NCI-H748 treated with DMSO at 0.1 percent for 48 hours (cell line): ENCODE data around the gene OCA2.
"Not testable (repeated sequence)": the region's sequence is repeated elsewhere in the genome, so short reads cannot be mapped to it uniquely, and the experiment has no call there.

Source experiments
- DNase-seq: peaks from one replicate; lab custom pipeline; 2025; lab: John Stamatoyannopoulos, UW

The OCA2 gene

DNA sequence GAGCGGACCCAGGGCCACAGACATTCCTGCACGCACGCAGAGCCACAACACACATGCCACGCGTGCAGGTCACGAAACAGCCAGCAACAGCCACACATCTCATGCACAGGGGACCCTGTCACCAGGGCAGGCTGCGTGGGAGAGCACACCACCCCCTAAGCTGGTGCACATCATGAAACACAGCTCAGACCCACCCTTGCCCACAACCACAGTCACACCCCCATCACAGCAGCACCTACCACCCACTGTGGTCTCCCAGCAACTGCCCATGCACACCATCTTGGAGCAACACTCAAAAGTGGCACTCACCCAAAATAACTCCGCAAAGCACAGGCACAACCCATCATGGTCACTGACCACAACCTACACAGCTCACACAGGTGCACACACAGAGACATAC lies 75.7 kb downstream of the OCA2 start:
- no peak for DNase-seq

GRCh38 chr15:28022961-28023360 lies 76.2 kb downstream of the OCA2 start:
- DNase-seq = no peak

GRCh38 chr15:28022181-28022580 lies 76.9 kb downstream of the OCA2 start:
- DNase-seq = no peak

- peak; percentile 86 for DNase-seq
Measured at GRCh38 chr15:28021281-28022039, 77.7 kb downstream of the OCA2 start.

GRCh38 chr15:28020644-28021043 lies 78.5 kb downstream of the OCA2 start:
- DNase-seq = no peak

DNA sequence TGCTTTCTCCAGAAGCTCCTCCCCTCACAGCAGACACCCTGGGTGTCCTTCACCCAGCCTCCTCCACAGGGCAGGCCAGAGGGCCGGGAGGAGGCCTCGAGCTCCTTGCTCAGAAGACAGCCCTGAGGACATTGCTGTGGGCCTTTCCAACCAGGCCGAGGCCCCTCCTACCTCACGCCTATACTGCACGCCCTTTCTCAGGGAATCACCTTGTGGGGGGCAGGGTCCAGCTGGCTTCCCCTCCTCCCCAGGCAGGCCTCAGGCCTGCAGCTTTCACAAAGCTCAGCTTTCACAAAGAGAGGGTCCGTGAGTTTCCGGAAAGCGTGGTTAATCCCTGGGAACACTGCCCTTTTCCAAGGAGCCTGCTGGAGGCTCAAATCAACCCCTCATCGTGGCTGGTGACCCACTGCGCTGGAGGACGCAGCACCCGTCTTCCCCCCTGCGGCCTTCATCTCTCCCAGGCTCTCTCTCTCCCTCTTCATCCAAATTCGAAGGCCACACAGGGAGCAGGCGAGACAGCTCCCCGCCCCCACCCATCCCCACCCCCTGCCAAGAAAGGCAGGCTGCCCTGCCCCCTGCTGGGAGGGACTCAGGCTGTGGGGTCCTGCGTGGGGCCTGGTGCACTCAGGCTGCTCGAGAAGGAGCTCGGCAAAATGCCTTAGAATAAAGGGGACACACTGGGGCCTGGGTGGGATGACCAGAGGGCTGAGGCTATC lies 79.4 kb downstream of the OCA2 start:
- no peak for DNase-seq

DNA sequence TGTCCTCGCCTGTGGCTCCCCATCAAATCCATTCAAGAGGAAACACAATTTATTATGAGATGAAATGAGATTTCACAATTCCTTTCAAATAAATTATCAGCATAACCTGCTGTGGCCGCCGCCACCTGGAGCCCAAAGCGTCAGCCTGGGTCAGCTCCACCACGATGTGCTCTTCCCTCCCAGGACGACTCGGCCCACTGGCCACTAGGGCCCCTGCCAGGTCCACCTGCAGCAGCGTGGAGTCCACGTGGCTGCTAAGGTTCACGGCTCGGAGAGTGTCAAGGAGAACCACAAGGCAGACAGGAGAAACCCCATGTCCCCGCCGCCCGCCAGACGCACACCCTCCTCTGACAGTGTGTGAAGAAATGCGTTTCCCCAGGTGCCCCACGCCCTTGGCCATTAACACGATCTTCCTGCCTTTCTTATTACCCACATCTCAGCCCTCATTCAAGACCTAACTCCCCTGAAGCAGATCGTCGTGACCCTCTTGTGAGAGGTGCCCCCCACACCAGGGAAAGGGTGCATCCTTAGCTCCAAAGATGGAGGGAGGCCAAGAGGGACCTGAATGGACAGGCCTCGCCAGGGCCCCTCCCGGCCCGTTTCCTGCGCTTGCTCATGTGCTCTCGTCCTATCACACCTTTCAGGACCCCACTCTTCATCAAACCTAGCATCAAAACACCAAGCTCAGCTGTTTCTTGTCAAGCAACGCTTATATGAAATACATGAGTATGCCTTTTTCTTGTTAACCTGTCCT lies 80.6 kb downstream of the OCA2 start:
- no peak for DNase-seq

DNA sequence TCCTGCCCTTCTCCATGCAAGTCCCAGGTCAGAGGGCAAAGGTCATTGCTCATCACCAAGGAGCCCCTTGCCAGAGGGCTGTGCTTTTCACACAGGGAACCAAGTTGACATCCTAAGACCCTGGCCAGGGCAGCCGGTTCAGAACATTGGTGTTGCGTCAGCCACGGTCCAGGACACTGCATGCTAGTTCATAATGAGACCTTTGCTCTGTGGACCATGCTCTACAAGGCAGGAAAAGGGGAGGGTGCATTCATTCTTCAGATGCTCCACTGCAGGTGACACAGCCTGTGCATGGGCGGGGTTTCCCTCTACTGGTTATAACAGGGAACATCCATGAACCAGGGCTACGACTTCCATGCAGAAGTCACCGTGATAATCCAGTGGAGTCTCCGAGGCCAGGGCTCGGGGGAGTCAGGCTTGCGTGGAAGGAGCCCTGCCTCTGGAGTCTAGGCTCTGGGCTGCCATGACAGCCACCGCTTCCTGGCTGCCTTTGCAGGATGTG lies 81.6 kb downstream of the OCA2 start:
- no peak for DNase-seq

DNA sequence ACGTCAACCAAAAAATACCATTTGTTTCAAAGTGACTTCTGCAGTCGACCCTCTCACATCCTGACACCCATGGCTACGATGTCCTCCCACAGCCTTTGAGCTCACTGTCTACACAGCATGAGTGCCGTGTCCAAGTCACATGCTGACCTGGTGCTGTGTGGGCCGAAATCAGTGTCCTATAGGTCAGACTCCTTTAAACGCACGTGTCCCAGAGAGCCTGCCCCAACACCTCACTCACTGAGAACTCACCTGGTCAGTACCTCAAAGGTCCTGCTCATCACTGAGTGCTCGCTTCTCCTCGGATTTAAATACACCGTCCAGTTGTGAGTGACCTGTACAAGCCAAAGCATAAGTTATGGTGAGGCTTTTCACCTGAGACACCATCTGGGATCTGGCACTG lies 83.3 kb downstream of the OCA2 start:
- DNase-seq = no peak

DNA sequence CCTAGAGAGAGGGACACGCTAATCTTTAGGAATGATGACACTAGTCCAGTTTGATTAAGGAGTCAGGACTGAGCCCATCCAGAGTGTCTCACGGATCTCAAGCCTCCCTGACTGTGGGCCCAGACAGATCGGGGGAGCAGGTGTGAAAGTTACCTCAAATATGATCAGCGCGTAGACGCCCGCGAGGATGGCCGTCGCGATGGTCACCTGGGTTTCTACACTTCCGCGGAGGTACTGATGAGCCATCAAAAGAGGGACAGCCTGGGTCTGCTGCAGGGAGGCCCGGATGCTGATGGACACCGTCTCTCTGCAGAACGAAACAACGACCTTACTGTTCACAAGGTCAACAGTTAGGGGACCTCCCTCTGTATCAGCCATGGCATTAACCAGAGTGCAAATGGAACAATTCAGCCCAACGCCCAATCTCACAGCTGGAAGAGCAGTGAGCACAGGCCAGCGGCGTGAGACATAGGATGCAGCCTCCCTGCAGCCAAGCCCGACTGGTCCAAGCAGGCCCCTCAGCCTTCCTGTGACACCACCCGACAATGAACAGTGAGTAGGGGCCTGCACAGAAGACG lies 84.4 kb downstream of the OCA2 start:
- no peak for DNase-seq

DNA sequence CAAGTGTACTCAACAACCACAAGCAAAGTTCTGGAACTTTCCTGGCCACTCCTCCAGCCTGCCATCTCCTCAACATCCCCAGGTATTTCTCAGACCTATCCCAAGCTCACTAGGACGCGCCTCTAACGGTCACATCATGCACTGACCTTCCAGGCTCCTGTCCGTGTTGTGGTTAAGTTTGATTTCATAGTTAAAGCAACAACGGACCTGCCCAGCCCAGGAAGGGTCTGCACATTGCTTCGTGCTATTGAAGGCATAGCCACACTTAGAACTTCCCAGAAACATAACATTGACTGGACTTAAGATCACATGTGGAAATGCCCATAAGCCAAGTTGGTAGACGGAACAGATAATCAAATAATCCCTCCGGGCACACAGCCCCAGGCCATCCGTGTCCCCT lies 85.1 kb downstream of the OCA2 start:
- no peak for DNase-seq

GRCh38 chr15:28013480-28013879 lies 85.6 kb downstream of the OCA2 start:
- no peak for DNase-seq

DNA sequence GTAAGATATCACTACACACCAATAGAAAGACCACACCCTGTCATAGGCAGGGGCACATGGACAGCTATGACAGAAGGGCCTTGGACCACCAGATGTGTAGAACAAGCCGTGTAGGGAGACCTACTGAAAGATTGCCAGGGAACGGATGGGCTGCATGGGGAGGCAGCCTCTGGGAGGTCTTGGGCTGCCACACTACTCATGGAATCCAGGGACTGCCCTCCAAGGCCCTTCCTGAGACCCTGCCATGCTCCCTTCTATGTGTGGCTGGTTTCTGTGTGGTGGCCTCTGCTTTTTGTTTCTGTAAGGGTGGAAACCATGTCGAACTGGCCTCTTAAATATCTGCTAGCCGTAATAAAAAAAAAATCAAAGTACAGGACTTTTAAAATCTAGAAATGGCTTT lies 86.9 kb downstream of the OCA2 start:
- DNase-seq = no peak

GRCh38 chr15:28008175-28008574 lies 90.9 kb downstream of the OCA2 start:
- not testable (repeated sequence) for DNase-seq

DNA sequence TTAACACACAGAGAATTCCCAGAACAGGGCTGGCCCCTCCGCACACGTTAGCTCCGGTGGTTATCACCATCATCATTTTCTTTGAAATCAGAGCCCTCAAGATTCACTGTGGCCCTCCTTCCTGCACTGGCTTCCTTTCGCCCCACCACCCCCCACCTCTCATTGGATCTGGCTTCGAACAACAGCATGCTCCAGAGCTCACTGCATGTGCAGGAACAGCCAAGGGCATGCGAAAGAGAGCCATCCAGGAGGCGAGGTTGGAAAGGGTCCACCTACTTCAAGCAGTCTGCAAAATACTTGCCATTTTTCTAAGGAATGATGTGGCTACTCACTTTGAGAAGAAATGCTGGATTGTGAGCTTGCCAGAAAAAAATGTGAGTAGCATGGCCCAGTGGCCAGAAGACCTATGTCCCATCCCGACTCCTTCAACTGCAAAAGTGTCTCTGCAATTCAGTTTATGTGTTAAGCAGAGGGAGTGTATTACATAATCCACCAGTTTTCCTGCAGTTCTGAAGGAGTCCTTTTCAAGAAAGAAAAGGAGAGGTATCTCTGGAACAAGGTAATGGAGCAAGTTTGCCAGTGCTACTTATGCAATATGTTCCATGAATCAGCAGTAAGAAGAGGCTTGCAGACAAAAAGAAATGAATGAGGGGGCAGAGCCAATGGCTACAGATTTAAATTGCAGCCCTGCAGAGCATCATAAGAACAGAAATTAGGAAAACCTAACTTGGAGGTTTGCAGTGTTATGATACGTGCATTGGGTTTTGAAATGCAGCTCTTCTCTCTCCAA lies 92.8 kb downstream of the OCA2 start:
- no peak for DNase-seq

GRCh38 chr15:28005004-28005527 lies 94.0 kb downstream of the OCA2 start:
- no peak for DNase-seq

DNA sequence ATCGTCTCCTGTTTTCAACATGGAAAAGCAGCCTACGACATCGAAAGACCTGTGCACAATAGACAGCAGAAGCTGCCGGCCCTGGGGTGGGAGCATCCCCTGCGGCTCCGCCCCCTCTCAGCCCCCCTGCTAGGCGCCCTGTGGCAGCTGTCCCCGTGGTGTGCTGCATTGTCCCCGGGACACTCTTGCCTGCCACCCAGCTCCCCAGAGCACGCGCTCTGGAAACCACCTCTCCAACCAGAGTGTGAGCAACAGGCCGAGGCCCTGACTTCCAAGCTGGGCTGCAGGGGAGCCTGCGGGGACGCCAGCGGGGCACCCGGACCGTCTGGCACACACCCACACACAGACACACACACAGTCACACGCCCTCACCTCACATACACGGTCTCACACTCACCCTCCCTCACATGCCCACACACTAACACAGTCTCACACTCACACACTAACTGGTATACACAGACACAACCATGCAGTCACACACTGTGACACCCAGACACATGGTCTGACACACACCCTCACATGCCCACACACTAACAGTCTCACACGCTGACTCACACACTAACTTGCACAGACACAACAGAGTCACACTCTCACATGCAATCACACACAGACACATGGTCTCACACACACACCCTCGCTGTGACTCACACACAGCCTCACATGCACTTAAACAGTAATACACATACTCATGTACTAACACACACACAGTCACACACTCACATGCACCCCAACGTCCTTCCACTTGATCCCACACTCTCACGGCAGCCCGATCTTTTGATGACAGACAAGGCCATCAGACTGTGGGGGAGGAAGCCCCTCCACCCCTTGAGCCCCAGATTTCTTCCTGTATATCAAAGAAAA lies 94.7 kb downstream of the OCA2 start:
- no peak for DNase-seq

GRCh38 chr15:28003302-28004037 lies 95.6 kb downstream of the OCA2 start:
- no peak for DNase-seq

GRCh38 chr15:28002867-28003266 lies 96.2 kb downstream of the OCA2 start:
- no peak for DNase-seq
